K562 (cell line): Measurements from ENCODE around the gene LY6G6F. TPM values are rescaled to one million over a fixed set of nuclear protein-coding genes. Genes with fewer than 3 reads are reported as not detected.
A peak's percentile ranks its signal among the peaks of the same experiment; 100 is the strongest.

Experiments
- ARNT ChIP-seq, 2 experiments: fragments of 450-650 bp; IDR thresholded peaks; 2 replicates each; pipeline ENCODE4 v1.6.1; 2016; ENCODE audit warnings: mild to moderate bottlenecking in 1 of 2
- BACH1 ChIP-seq: fragments of 200-800 bp; sonication (Bioruptor generic); IDR thresholded peaks from 2 replicates; pipeline ENCODE4 v1.6.1; 2016; ENCODE audit warnings: missing genetic modification characterization, missing compliant biosample characterization
- MBD1 ChIP-seq: fragments of 250-450 bp; sonication (Bioruptor Pico); IDR thresholded peaks from 2 replicates; pipeline ENCODE4 v1.8.0; 2022; ENCODE audit warnings: inconsistent platforms
- NR0B1 ChIP-seq: fragments of 450-650 bp; IDR thresholded peaks from one replicate; pipeline ENCODE4 v1.6.1; 2018; ENCODE audit warnings: mild to moderate bottlenecking, moderate library complexity; ENCODE audit not compliant: partially characterized antibody
- NR4A1 ChIP-seq, 2 experiments: fragments of 250-450 bp in 1 of 2; fragments of 450-650 bp in 1 of 2; sonication (Bioruptor Pico) in 1 of 2; IDR thresholded peaks; 2 replicates each; pipeline versions ENCODE4 v1.4.0 to v1.6.1; 2016 to 2020; ENCODE audit warnings: mild to moderate bottlenecking in 2 of 2, missing compliant biosample characterization in 1 of 2, missing genetic modification characterization in 1 of 2, moderate library complexity in 1 of 2
- PML ChIP-seq: IDR thresholded peaks from 2 replicates; pipeline ENCODE4 v1.6.1; 2012; ENCODE audit warnings: low read length, inconsistent platforms
- RUNX1 ChIP-seq: sonication (generic); IDR thresholded peaks from 2 replicates; pipeline ENCODE4 v1.6.1; 2016; ENCODE audit warnings: antibody characterized with exemption, low read depth
- SMARCA4 ChIP-seq: fragments of 450-650 bp; IDR thresholded peaks from 2 replicates; pipeline ENCODE4 v1.6.1; 2016
- ZBTB17 ChIP-seq: fragments of 450-650 bp; formaldehyde crosslinking; IDR thresholded peaks from 2 replicates; pipeline ENCODE4 v1.4.0; 2020; ENCODE audit warnings: mild to moderate bottlenecking
- ZBTB49 ChIP-seq: sonication (generic); formaldehyde crosslinking; IDR thresholded peaks from 2 replicates; pipeline ENCODE4 v1.8.0; 2022; ENCODE audit warnings: missing genetic modification reagents, mild to moderate bottlenecking, borderline replicate concordance
- ZNF780A ChIP-seq: fragments of 250-450 bp; sonication (Bioruptor Pico); IDR thresholded peaks from 2 replicates; pipeline ENCODE4 v1.5.0; 2021; ENCODE audit warnings: mild to moderate bottlenecking
- polyA plus RNA-seq, 8 experiments: library from polyadenylated mRNA; depleted of rRNA in 4 of 8; stranded (reverse) in 5 of 8; unstranded in 3 of 8; fragments of >200 nt; fragmentation: Nextera tagmentation in 2 of 8; fragmentation: Illumina TruSeq in 1 of 8; extraction: Ambion mirVana in 2 of 8; extraction: Trizol in 1 of 8; gene quantifications; 2 replicates each; pipeline versions ENCODE4 v1.2.1 to v1.2.3, GENCODE V29; 2011 to 2014; ENCODE audit warnings: inconsistent platforms in 1 of 8, missing spikeins in 1 of 8
- total RNA-seq, 7 experiments: library from RNA; depleted of rRNA in 6 of 7; stranded (reverse); fragments of >200 nt in 6 of 7; fragmentation: Illumina TruSeq in 2 of 7; extraction: Trizol in 2 of 7; gene quantifications; 2 replicates each; pipeline versions ENCODE4 v1.2.1 to v1.2.3, GENCODE V29; 2011 to 2021; ENCODE audit warnings: low replicate concordance in 1 of 7
- TF ChIP-seq, protein P1 (sequence below): sonication (generic); formaldehyde crosslinking; IDR thresholded peaks from 2 replicates; pipeline ENCODE4 v1.8.1; 2023; ENCODE audit warnings: missing genetic modification reagents, mild to moderate bottlenecking, borderline replicate concordance
- TF ChIP-seq, protein P2 (sequence below): sonication (generic); formaldehyde crosslinking; IDR thresholded peaks from 2 replicates; pipeline ENCODE4 v1.8.0; 2022; ENCODE audit warnings: mild to moderate bottlenecking, missing genetic modification reagents, borderline replicate concordance
- TF ChIP-seq, protein P3 (sequence below): fragments of 250-450 bp; sonication (Bioruptor Pico); IDR thresholded peaks from 2 replicates; pipeline ENCODE4 v1.8.0; 2022; ENCODE audit warnings: moderate library complexity, mild to moderate bottlenecking, inconsistent platforms

The LY6G6F gene
- total and polyA plus RNA-seq, 9 of the 15 experiments (the other 6 are each of a cell fraction or from before 2014, with no cell fraction given) = 0.14 to 0.50 (median 0.28) TPM; not detected in 2

DNA sequence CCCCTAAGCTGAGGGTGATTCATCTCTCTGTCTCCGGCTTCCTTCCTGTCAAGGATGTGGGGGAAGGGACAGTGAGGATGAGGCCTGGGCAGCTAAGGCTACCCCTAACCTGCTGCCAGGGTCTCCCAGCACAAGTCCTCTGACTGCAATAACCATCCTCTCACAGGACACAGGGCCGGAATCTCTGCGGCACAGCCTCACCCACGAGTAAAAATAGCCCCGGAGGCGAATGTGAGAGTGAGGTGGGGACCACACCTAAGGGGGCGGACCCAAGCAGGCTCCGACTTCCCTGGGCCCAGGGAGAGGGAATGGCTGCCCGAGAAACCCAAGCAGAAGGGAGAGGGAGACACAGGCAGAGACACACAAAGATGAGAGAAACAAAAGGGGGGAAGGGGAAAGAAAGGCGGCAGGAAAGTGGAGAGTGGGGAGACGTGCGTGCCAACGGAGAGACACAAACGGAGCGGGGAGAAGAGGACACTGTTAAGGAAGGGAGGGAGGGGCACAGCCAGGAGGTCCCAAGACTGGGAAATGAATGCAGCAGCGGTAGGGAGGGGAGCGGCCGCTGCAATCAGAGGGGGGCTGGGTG is 28.2 kb downstream of the LY6G6F start (continued):
- TF ChIP-seq, protein P1, sequence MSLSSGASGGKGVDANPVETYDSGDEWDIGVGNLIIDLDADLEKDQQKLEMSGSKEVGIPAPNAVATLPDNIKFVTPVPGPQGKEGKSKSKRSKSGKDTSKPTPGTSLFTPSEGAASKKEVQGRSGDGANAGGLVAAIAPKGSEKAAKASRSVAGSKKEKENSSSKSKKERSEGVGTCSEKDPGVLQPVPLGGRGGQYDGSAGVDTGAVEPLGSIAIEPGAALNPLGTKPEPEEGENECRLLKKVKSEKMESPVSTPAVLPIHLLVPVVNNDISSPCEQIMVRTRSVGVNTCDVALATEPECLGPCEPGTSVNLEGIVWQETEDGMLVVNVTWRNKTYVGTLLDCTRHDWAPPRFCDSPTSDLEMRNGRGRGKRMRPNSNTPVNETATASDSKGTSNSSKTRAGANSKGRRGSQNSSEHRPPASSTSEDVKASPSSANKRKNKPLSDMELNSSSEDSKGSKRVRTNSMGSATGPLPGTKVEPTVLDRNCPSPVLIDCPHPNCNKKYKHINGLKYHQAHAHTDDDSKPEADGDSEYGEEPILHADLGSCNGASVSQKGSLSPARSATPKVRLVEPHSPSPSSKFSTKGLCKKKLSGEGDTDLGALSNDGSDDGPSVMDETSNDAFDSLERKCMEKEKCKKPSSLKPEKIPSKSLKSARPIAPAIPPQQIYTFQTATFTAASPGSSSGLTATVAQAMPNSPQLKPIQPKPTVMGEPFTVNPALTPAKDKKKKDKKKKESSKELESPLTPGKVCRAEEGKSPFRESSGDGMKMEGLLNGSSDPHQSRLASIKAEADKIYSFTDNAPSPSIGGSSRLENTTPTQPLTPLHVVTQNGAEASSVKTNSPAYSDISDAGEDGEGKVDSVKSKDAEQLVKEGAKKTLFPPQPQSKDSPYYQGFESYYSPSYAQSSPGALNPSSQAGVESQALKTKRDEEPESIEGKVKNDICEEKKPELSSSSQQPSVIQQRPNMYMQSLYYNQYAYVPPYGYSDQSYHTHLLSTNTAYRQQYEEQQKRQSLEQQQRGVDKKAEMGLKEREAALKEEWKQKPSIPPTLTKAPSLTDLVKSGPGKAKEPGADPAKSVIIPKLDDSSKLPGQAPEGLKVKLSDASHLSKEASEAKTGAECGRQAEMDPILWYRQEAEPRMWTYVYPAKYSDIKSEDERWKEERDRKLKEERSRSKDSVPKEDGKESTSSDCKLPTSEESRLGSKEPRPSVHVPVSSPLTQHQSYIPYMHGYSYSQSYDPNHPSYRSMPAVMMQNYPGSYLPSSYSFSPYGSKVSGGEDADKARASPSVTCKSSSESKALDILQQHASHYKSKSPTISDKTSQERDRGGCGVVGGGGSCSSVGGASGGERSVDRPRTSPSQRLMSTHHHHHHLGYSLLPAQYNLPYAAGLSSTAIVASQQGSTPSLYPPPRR (CRISPR knock-in tag) = peak; percentile 91; the same call in 1 of the 2 replicates
- TF ChIP-seq BACH1 (tag) (no peak), NR4A1 (CRISPR knock-in tag; IDR thresholded peaks at IDR 0.05) (no peak), NR4A1 (tag; IDR thresholded peaks at IDR 0.05) (no peak), ZBTB49 (CRISPR knock-in tag) (no peak), NR0B1 (no peak), RUNX1 (no peak), ZNF780A (CRISPR knock-in tag) (no peak), ARNT (IDR thresholded peaks at IDR 0.05) (no peak), ZBTB17 (CRISPR knock-in tag) (0 out of 2 replicates have a peak, but pooled peaks have one; percentile 32), MBD1 (no peak), SMARCA4 (no peak), PML (peak; percentile 65; the same call in 1 of the 2 replicates)
- TF ChIP-seq, protein P2, sequence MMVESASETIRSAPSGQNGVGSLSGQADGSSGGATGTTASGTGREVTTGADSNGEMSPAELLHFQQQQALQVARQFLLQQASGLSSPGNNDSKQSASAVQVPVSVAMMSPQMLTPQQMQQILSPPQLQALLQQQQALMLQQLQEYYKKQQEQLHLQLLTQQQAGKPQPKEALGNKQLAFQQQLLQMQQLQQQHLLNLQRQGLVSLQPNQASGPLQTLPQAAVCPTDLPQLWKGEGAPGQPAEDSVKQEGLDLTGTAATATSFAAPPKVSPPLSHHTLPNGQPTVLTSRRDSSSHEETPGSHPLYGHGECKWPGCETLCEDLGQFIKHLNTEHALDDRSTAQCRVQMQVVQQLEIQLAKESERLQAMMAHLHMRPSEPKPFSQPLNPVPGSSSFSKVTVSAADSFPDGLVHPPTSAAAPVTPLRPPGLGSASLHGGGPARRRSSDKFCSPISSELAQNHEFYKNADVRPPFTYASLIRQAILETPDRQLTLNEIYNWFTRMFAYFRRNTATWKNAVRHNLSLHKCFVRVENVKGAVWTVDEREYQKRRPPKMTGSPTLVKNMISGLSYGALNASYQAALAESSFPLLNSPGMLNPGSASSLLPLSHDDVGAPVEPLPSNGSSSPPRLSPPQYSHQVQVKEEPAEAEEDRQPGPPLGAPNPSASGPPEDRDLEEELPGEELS (CRISPR knock-in tag) = no peak; the same call in 1 of the 2 replicates
- TF ChIP-seq, protein P3, sequence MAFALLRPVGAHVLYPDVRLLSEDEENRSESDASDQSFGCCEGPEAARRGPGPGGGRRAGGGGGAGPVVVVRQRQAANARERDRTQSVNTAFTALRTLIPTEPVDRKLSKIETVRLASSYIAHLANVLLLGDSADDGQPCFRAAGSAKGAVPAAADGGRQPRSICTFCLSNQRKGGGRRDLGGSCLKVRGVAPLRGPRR = no peak
